Esophagus squamous epithelium (tissue), 5 donors: Measurements from ENCODE around the gene PPM1G. TPM values are rescaled to one million over a fixed set of nuclear protein-coding genes. Genes with fewer than 3 reads are reported as not detected.

Source experiments
- DNase-seq: peaks from one replicate; lab custom pipeline; 2025; lab: John Stamatoyannopoulos, UW
- H3K27ac ChIP-seq, 4 donors: fragments of 200-600 bp; sonication (generic); one replicate each; pipeline ENCODE4 v1.5.1; 2016 to 2019; ENCODE audit warnings: mild to moderate bottlenecking in 1 of 4
- H3K27me3 ChIP-seq, 4 donors: fragments of 200-600 bp; sonication (generic); 1 replicate in 3 of 4; 2 replicates in 1 of 4; pipeline versions ENCODE4 v1.5.1 to v1.6.0; 2017 to 2021; ENCODE audit warnings: antibody characterized with exemption in 1 of 4
- H3K36me3 ChIP-seq, 3 donors: fragments of 200-600 bp; sonication (generic); one replicate each; pipeline ENCODE4 v1.5.1; 2016 to 2019
- H3K4me1 ChIP-seq, 3 donors: fragments of 200-600 bp; sonication (generic); one replicate each; pipeline ENCODE4 v1.5.1; 2017 to 2019
- H3K4me3 ChIP-seq, 4 donors: fragments of 200-600 bp; sonication (generic); 1 replicate in 3 of 4; 2 replicates in 1 of 4; pipeline ENCODE4 v1.5.1; 2016 to 2019; ENCODE audit warnings: mild to moderate bottlenecking in 2 of 4, moderate library complexity in 1 of 4
- H3K9me3 ChIP-seq, 3 donors: fragments of 200-600 bp; sonication (generic); one replicate each; pipeline ENCODE4 v1.5.1; 2016 to 2019
- CTCF ChIP-seq, 6 experiments: fragments of 450-650 bp in 4 of 6; fragments of 200-600 bp in 2 of 6; sonication (generic) in 2 of 6; IDR thresholded peaks; one replicate each; pipeline ENCODE4 v1.5.1; 2016 to 2019; ENCODE audit warnings: antibody characterized with exemption in 6 of 6, mild to moderate bottlenecking in 4 of 6, moderate library complexity in 4 of 6
- POLR2A ChIP-seq, 4 donors: fragments of 450-650 bp; IDR thresholded peaks; one replicate each; pipeline ENCODE4 v1.6.1; 2017; ENCODE audit warnings: antibody characterized with exemption in 4 of 4, mild to moderate bottlenecking in 4 of 4, moderate library complexity in 3 of 4
- WGBS, 2 donors: methylation state at CpG; one replicate each; pipeline ENCODE4 v1.1.5; 2018; 5-methylcytosine and 5-hydroxymethylcytosine counted together
- intact Hi-C: fragments of 100-400 bp; cut with DNase I; formaldehyde crosslinking; loops from one replicate; pipeline ENCODE4 v1.15.0; 2022
- total RNA-seq, 4 donors: library from RNA; depleted of rRNA; stranded (reverse); fragments of >200 nt; gene quantifications; one replicate each; pipeline ENCODE4 v1.1.0, GENCODE V29; 2016
- donor health status: DM: yes; HTN: yes; CAD: no.

Gene PPM1G
- total RNA-seq, 4 donors from 2014 or later: 51.9 to 77.1 (median 67.4) TPM

GRCh38 chr2:27336173-27336572 is 73.2 kb downstream of the PPM1G start:
- DNase-seq: no peak
- peaks cover 34 to 100% (median 45%) of the 10 kb centered on the region in 3 donors for H3K36me3 ChIP-seq
- H3K27ac ChIP-seq: no peak overlapping the region
- no peaks in the 10 kb centered on the region for H3K4me1 ChIP-seq
- TF ChIP-seq CTCF (IDR thresholded peaks at IDR 0.05) (no peak), POLR2A (IDR thresholded peaks at IDR 0.05) (no peak)
- 76 to 96% methylated on average over 5 to 7 of the region's 7 CpGs for WGBS, 2 donors
- intact Hi-C loops: no loop called here
- H3K9me3 ChIP-seq: no peaks in the 10 kb centered on the region
- H3K4me3 ChIP-seq: no peak overlapping the region
- no peaks in the 10 kb centered on the region for H3K27me3 ChIP-seq

- Histone ChIP-seq H3K4me1 (no peaks in the 10 kb centered on the region), H3K27me3 (no peaks in the 10 kb centered on the region), H3K4me3 (no peak overlapping the region), H3K9me3 (no peaks in the 10 kb centered on the region), H3K27ac (no peak overlapping the region), H3K36me3 (peaks cover 34 to 100% (median 45%) of the 10 kb centered on the region in 3 donors)
- no peak for DNase-seq
- 76 to 85% methylated on average over 2 to 3 of the region's 3 CpGs for WGBS, 2 donors
- intact Hi-C loops: no loop called here
- TF ChIP-seq CTCF (IDR thresholded peaks at IDR 0.05): no peak
These were observed 74.1 kb downstream of the PPM1G start for GRCh38 chr2:27335311-27335710.

Other genes with a start within 250 kb of the PPM1G start
- 100 to 1,000 TPM in 2 of 4 donors, 10 to 100 TPM in 2; 57.1 to 124 (median 91.0) TPM for gene ATRAID, start 197.6 kb downstream of the PPM1G start, total RNA-seq
- gene SLC5A6, start 197.3 kb downstream of the PPM1G start, total RNA-seq: 10 to 100 TPM; 13.5 to 38.6 (median 23.2) TPM
- gene CAD, start 192.2 kb downstream of the PPM1G start, total RNA-seq: 10 to 100 TPM; 17.6 to 34.5 (median 22.0) TPM
- gene SLC30A3, start 146.5 kb downstream of the PPM1G start, total RNA-seq: under 1 TPM in 2 of 4 donors, not detected in 2; 0.18 to 0.19 TPM
- under 1 TPM in 1 of 4 donors, not detected in 3; 0.38 TPM for gene DNAJC5G, start 134.2 kb downstream of the PPM1G start, total RNA-seq
- gene TRIM54, start 127.2 kb downstream of the PPM1G start, total RNA-seq: not detected
- gene UCN, start 101.1 kb downstream of the PPM1G start, total RNA-seq: 1 to 10 TPM in 1 of 4 donors, not detected in 3; 1.1 TPM
- gene MPV17, start 86.5 kb downstream of the PPM1G start, total RNA-seq: 10 to 100 TPM; 39.3 to 66.1 (median 48.1) TPM
- 10 to 100 TPM; 37.2 to 59.7 (median 52.3) TPM for gene GTF3C2, start 52.8 kb downstream of the PPM1G start, total RNA-seq
- 10 to 100 TPM; 30.4 to 44.3 (median 38.3) TPM for gene EIF2B4, start 39.3 kb downstream of the PPM1G start, total RNA-seq
- gene SNX17, start 39.0 kb downstream of the PPM1G start, total RNA-seq: 100 to 1,000 TPM in 1 of 4 donors, 10 to 100 TPM in 3; 53.5 to 106 (median 75.8) TPM
- gene ZNF513, start 28.9 kb downstream of the PPM1G start, total RNA-seq: 10 to 100 TPM in 3 of 4 donors, 1 to 10 TPM in 1; 6.4 to 15.6 (median 12.8) TPM
- gene NRBP1, start 19.0 kb upstream of the PPM1G start, total RNA-seq: 10 to 100 TPM; 66.6 to 89.6 (median 81.5) TPM
- gene KRTCAP3, start 32.8 kb upstream of the PPM1G start, total RNA-seq: 10 to 100 TPM in 3 of 4 donors, 1 to 10 TPM in 1; 9.8 to 29.3 (median 19.1) TPM
- 10 to 100 TPM in 3 of 4 donors, 1 to 10 TPM in 1; 7.6 to 19.6 (median 13.5) TPM for gene IFT172, start 80.2 kb upstream of the PPM1G start, total RNA-seq
- 10 to 100 TPM in 2 of 4 donors, 1 to 10 TPM in 2; 4.6 to 28.2 (median 11.3) TPM for gene FNDC4, start 85.6 kb upstream of the PPM1G start, total RNA-seq
- 1 to 10 TPM in 1 of 4 donors, under 1 TPM in 3; 0.21 to 1.9 (median 0.41) TPM for gene GCKR, start 87.2 kb upstream of the PPM1G start, total RNA-seq
- gene ZNF512, start 173.5 kb upstream of the PPM1G start, total RNA-seq: 10 to 100 TPM in 3 of 4 donors, 1 to 10 TPM in 1; 7.1 to 18.9 (median 15.7) TPM
- gene CCDC121, start 219.4 kb upstream of the PPM1G start, total RNA-seq: 1 to 10 TPM in 2 of 4 donors, under 1 TPM in 2; 0.44 to 3.1 (median 1.4) TPM
- gene GPN1, start 219.5 kb upstream of the PPM1G start, total RNA-seq: 10 to 100 TPM; 17.3 to 36.4 (median 31.6) TPM